ENCODE results near the gene ABCA7.

- TF ChIP-seq CTCF (IDR thresholded peaks at IDR 0.05) (no peak), POLR2A (IDR thresholded peaks at IDR 0.05) (peak; percentile 70 to 91 (median 74))
Observed at GRCh38 chr19:1025960-1026782, 13.7 kb upstream of the ABCA7 start, which contains the start of gene CNN2.
